NCI-H146 (cell line): ENCODE results near the gene RC3H2.

Experiments
- DNase-seq: peaks from one replicate; lab custom pipeline; 2025; lab: John Stamatoyannopoulos, UW

Gene RC3H2

GRCh38 chr9:122808141-122808540 lies 97.0 kb downstream of the RC3H2 start:
- DNase-seq = no peak

- DNase-seq = no peak
Observed at GRCh38 chr9:122807271-122807900, 97.8 kb downstream of the RC3H2 start.

- DNase-seq = no peak
Observed at GRCh38 chr9:122806661-122807060, 98.5 kb downstream of the RC3H2 start.

GRCh38 chr9:122800066-122801060 lies 104.8 kb downstream of the RC3H2 start, which contains the start of gene OR1K1:
TSS of gene OR1K1 (plus strand) at chr9:122800123. CDS start at chr9:122800123, 0 bp downstream.
- no peak for DNase-seq

- DNase-seq = no peak
Observed at GRCh38 chr9:122797316-122798063, 107.7 kb downstream of the RC3H2 start.
